HG03135 (cell line): ENCODE measurements around the gene AGTR1.
"Not testable (repeated sequence)": the region's sequence is repeated elsewhere in the genome, so short reads cannot be mapped to it uniquely, and the experiment has no call there.

ENCODE experiments used
- ATAC-seq: cut with Tn5 transposase; IDR thresholded peaks from one replicate; pipeline ENCODE4 v1.9.1; 2021; ENCODE audit warnings: mild to moderate bottlenecking, moderate library complexity; ENCODE audit not compliant: unreplicated experiment

AGTR1 gene

GRCh38 chr3:148757238-148758215 lies 59.8 kb downstream of the AGTR1 start:
- ATAC-seq = no peak

- ATAC-seq = no peak
These were observed 60.7 kb downstream of the AGTR1 start for GRCh38 chr3:148758303-148758884.

GRCh38 chr3:148759430-148759829 lies 61.7 kb downstream of the AGTR1 start:
- no peak for ATAC-seq

GRCh38 chr3:148763156-148763680 lies 65.5 kb downstream of the AGTR1 start:
- no peak for ATAC-seq

GRCh38 chr3:148763986-148764935 lies 66.6 kb downstream of the AGTR1 start:
- no peak for ATAC-seq

GRCh38 chr3:148772361-148772760 lies 74.7 kb downstream of the AGTR1 start:
- no peak for ATAC-seq

- ATAC-seq = no peak
These were observed 75.1 kb downstream of the AGTR1 start for GRCh38 chr3:148772835-148773234.

- no peak for ATAC-seq
These were observed 76.1 kb downstream of the AGTR1 start for GRCh38 chr3:148773805-148774204.

GRCh38 chr3:148778926-148779325 lies 81.2 kb downstream of the AGTR1 start:
- ATAC-seq = no peak

GRCh38 chr3:148785026-148785425 lies 87.3 kb downstream of the AGTR1 start:
- not testable (repeated sequence) for ATAC-seq

GRCh38 chr3:148786159-148786558 lies 88.5 kb downstream of the AGTR1 start:
- ATAC-seq = not testable (repeated sequence)

GRCh38 chr3:148789146-148789545 lies 91.4 kb downstream of the AGTR1 start:
- ATAC-seq = no peak

GRCh38 chr3:148789906-148790305 lies 92.2 kb downstream of the AGTR1 start:
- no peak for ATAC-seq

GRCh38 chr3:148790370-148790769 lies 92.7 kb downstream of the AGTR1 start:
- no peak for ATAC-seq

- no peak for ATAC-seq
These were observed 93.4 kb downstream of the AGTR1 start for GRCh38 chr3:148790851-148791735.

- no peak for ATAC-seq
These were observed 94.2 kb downstream of the AGTR1 start for GRCh38 chr3:148791920-148792319.

GRCh38 chr3:148792516-148792915 lies 94.8 kb downstream of the AGTR1 start:
- ATAC-seq = no peak
